HUES64 (cell line): ENCODE data around the gene CAMKMT.
A peak's percentile ranks its signal among the peaks of the same experiment; 100 is the strongest.

Source experiments
- H3K27ac ChIP-seq: 2 replicates; pipeline ENCODE4 v1.7.0; 2013; ENCODE audit warnings: low read depth, low read length, inconsistent platforms
- H3K27me3 ChIP-seq: 2 replicates; pipeline ENCODE4 v1.6.1; 2013; ENCODE audit warnings: mild to moderate bottlenecking, low read length; ENCODE audit not compliant: insufficient read depth
- H3K36me3 ChIP-seq: 2 replicates; pipeline ENCODE4 v1.6.1; 2013; ENCODE audit warnings: mild to moderate bottlenecking, low read length; ENCODE audit not compliant: insufficient read depth
- H3K4me1 ChIP-seq: 2 replicates; pipeline ENCODE4 v1.6.1; 2013; ENCODE audit warnings: mild to moderate bottlenecking, low read length, moderate library complexity; ENCODE audit not compliant: insufficient read depth
- H3K4me3 ChIP-seq: 2 replicates; pipeline ENCODE4 v1.5.1; 2013; ENCODE audit warnings: mild to moderate bottlenecking, low read length, moderate library complexity
- H3K9ac ChIP-seq: 2 replicates; pipeline ENCODE4 v1.6.1; 2013; ENCODE audit warnings: mild to moderate bottlenecking, low read depth, low read length
- H3K9me3 ChIP-seq: 2 replicates; pipeline ENCODE4 v1.6.1; 2013; ENCODE audit warnings: low read depth, low read length; ENCODE audit not compliant: insufficient read depth
- WGBS: fragments of 150-250, 120-280 bp; methylation state at CpG from one replicate; pipeline ENCODE4 v1.1.7; 2013; ENCODE audit warnings: missing lambda C conversion rate; 5-methylcytosine and 5-hydroxymethylcytosine counted together

CAMKMT gene

GRCh38 chr2:44774826-44775492, 413.2 kb downstream of the CAMKMT start:
- no peak overlapping the region for H3K4me3 ChIP-seq
- no peaks in the 10 kb centered on the region for H3K9me3 ChIP-seq
- H3K27me3 ChIP-seq: peaks cover 56% of the 10 kb centered on the region
- H3K4me1 ChIP-seq: peaks cover 85% of the 10 kb centered on the region
- no peaks in the 10 kb centered on the region for H3K36me3 ChIP-seq
- WGBS: 60% methylated on average over 4 of the region's 4 CpGs
- no peak overlapping the region for H3K27ac ChIP-seq
- no peak overlapping the region for H3K9ac ChIP-seq

DNA sequence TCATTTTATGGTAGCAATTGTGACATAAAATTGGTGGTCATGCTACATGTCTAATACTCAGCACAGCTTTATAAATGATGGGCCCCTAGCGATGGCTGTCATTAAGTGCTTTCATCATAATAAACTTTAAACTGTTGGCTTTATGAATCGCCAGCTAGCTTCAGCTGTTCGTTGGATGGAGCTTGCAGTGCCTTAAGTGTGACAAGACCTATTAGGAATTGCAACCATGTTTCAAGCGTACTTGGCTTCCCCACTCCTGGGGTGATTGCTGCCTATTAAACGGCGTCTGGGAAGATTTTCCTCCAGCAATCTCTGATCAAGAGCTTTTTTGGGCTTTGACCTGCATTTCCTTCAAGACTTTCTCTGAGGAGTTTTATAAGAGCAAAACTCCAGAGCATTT, 415.3 kb downstream of the CAMKMT start:
- Histone ChIP-seq H3K4me3 (peak overlapping the region; percentile 45; the same call in 1 of the 2 replicates), H3K9me3 (0 out of 2 replicates have a peak, but pooled peaks cover 5% of the 10 kb centered on the region), H3K4me1 (peaks cover 70% of the 10 kb centered on the region), H3K27me3 (peaks cover 40% of the 10 kb centered on the region), H3K27ac (no peak overlapping the region), H3K9ac (no peak overlapping the region), H3K36me3 (no peaks in the 10 kb centered on the region)
- WGBS: 58% methylated on average over 6 of the region's 6 CpGs

DNA sequence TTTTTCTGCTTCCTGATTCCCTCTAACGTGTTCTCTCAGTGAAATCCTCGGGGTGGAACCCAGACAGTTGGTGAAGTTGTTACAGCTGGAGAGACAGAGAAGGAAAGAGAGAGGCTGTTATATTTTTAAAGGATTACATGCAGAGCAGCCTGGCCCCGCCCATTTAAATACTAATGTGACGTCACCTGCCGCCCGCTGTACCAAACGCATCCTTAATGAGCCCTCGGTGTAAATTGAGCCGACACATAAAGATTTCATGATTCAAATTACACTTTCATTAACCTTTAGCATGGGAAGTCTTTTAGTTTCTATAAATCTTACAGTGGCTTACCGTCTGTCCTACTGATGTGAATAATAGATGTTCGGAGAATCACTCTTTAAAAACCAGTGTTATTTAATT, 415.8 kb downstream of the CAMKMT start:
- H3K9ac ChIP-seq: no peak overlapping the region
- H3K36me3 ChIP-seq: no peaks in the 10 kb centered on the region
- WGBS: 4% methylated on average over 9 of the region's 11 CpGs
- peak overlapping the region; percentile 45 for H3K4me3 ChIP-seq
- H3K27ac ChIP-seq: no peak overlapping the region; the same call in 1 of the 2 replicates
- H3K27me3 ChIP-seq: peaks cover 38% of the 10 kb centered on the region
- 0 out of 2 replicates have a peak, but pooled peaks cover 9% of the 10 kb centered on the region for H3K9me3 ChIP-seq
- peaks cover 66% of the 10 kb centered on the region for H3K4me1 ChIP-seq

DNA sequence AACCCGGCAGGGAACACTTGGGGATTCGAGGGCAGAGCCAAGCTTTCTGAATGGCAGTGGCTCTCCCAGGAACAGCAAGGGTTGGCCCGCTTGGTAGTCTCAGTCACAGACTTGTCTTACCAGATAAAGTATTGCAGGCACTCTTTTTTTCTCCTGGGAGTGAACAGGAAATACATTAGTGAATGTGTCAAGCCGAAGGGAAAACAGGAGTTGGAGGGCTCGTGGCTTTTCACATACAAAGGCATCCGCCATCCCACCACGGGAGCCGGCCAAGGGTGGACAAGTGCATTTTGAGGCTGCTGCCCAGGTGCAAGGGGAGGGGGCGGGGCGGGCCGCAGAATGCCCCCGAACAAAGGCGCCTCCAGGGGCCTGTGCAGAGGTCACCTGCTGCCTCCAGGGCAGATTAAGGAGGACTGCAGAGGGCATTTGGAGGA, 416.5 kb downstream of the CAMKMT start:
- 4% methylated on average over 13 of the region's 13 CpGs for WGBS
- no peaks in the 10 kb centered on the region for H3K36me3 ChIP-seq
- peak overlapping the region; percentile 57; the same call in 1 of the 2 replicates for H3K27ac ChIP-seq
- peak overlapping the region; percentile 31; the same call in 1 of the 2 replicates for H3K9ac ChIP-seq
- 0 out of 2 replicates have a peak, but pooled peaks cover 9% of the 10 kb centered on the region for H3K9me3 ChIP-seq
- peaks cover 31% of the 10 kb centered on the region for H3K27me3 ChIP-seq
- peaks cover 59% of the 10 kb centered on the region for H3K4me1 ChIP-seq
- H3K4me3 ChIP-seq: peak overlapping the region; percentile 45

- no peaks in the 10 kb centered on the region for H3K36me3 ChIP-seq
- peaks cover 53% of the 10 kb centered on the region for H3K4me1 ChIP-seq
- peak overlapping the region; percentile 57 for H3K27ac ChIP-seq
- 0 out of 2 replicates have a peak, but pooled peaks cover 9% of the 10 kb centered on the region for H3K9me3 ChIP-seq
- H3K9ac ChIP-seq: 0 out of 2 replicates have a peak overlapping the region, but pooled peaks have one; percentile 31
- peak overlapping the region; percentile 45 for H3K4me3 ChIP-seq
- H3K27me3 ChIP-seq: peaks cover 27% of the 10 kb centered on the region
- 11% methylated on average over 17 of the region's 20 CpGs for WGBS
Observed at GRCh38 chr2:44778671-44779476, 417.1 kb downstream of the CAMKMT start.

DNA sequence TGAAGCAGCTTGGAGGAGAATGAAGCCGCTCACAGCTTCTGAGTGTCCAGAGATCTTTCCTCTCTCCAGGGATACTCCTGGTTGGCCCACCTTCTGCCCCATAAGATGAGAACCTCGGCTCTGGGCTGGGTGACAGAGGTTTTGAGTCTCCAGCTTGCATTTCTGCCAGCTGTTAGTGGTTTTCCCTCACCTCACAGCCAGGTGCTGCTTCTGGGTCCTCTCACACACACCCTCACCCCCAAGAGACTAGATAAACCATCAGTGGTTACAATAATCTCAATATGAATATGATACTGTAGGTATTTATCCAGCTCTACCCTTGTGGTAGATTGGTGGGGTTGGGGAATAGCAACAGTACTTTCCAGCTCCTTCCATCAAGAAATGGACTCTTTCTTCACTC, 418.0 kb downstream of the CAMKMT start:
- Histone ChIP-seq H3K27me3 (peaks cover 21% of the 10 kb centered on the region), H3K4me3 (no peak overlapping the region)

GRCh38 chr2:44780406-44780805, 418.7 kb downstream of the CAMKMT start:
- 93% methylated on average over 7 of the region's 7 CpGs for WGBS
- H3K36me3 ChIP-seq: no peaks in the 10 kb centered on the region
- no peak overlapping the region for H3K27ac ChIP-seq

More for the DNA sequence above, 418.0 kb downstream of the CAMKMT start:
- Histone ChIP-seq H3K36me3 (no peaks in the 10 kb centered on the region), H3K9me3 (0 out of 2 replicates have a peak, but pooled peaks cover 9% of the 10 kb centered on the region), H3K27ac (no peak overlapping the region), H3K4me1 (peaks cover 43% of the 10 kb centered on the region), H3K9ac (no peak overlapping the region)
- 95% methylated on average over 2 of the region's 2 CpGs for WGBS

DNA sequence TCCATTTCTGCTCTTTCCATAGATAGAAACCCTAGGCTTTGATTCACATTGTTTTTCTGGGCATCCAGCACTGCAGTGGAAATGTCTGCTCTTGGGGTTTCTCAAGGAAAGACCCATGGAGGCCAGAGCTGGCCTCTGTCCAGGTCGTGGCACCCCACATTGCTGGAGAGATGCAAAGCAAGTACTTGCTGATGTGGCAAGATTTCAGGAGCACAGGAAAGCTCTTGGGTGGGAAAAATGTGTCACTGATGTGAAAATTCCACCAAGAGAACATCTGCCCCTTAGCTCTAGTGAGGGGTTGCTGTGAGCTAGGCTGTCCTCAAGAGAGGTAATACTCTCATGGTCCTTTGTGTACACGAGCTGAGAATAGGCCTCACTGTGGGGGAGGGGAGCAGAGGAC, 423.7 kb downstream of the CAMKMT start:
- 0 out of 2 replicates have a peak, but pooled peaks cover 4% of the 10 kb centered on the region for H3K9me3 ChIP-seq
- no peak overlapping the region for H3K4me3 ChIP-seq
- H3K36me3 ChIP-seq: no peaks in the 10 kb centered on the region
- peaks cover 17% of the 10 kb centered on the region for H3K4me1 ChIP-seq
- peaks cover 7% of the 10 kb centered on the region for H3K27me3 ChIP-seq
- H3K9ac ChIP-seq: no peak overlapping the region
- no peak overlapping the region for H3K27ac ChIP-seq
- 82% methylated on average over 2 of the region's 2 CpGs for WGBS

More at GRCh38 chr2:44780406-44780805, 418.7 kb downstream of the CAMKMT start:
- Histone ChIP-seq H3K4me1 (peaks cover 37% of the 10 kb centered on the region), H3K9me3 (0 out of 2 replicates have a peak, but pooled peaks cover 9% of the 10 kb centered on the region), H3K4me3 (no peak overlapping the region), H3K27me3 (peaks cover 21% of the 10 kb centered on the region), H3K9ac (no peak overlapping the region)

- H3K36me3 ChIP-seq: no peaks in the 10 kb centered on the region
- H3K27me3 ChIP-seq: peaks cover 7% of the 10 kb centered on the region
- no peak overlapping the region for H3K4me3 ChIP-seq
- no peak overlapping the region for H3K9ac ChIP-seq
- H3K4me1 ChIP-seq: peaks cover 21% of the 10 kb centered on the region
- H3K9me3 ChIP-seq: 0 out of 2 replicates have a peak, but pooled peaks cover 4% of the 10 kb centered on the region
- WGBS: 94% methylated on average over 7 of the region's 7 CpGs
- H3K27ac ChIP-seq: no peak overlapping the region
Observed at GRCh38 chr2:44786045-44786816, 424.5 kb downstream of the CAMKMT start.

DNA sequence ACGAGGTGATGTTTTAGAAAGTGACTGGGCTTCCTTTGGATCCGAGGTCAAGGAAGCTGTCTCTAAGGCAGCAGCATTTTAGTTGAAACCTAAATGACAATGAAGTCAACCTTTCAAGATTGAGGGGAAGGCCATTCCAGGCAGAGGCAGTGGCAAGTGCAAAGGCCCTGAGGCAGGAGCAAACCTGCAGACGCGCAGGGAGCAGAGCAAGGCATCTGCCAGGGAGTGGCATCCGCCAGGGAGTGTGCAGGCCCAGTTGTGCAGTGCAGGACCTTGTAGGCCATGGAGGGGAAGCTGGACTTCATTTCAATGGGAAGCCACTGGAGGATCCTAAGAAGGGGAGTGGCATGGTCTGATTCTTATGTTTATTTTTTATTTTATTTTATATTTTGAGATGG, 425.1 kb downstream of the CAMKMT start:
- 0 out of 2 replicates have a peak, but pooled peaks cover 7% of the 10 kb centered on the region for H3K9me3 ChIP-seq
- peaks cover 7% of the 10 kb centered on the region for H3K27me3 ChIP-seq
- H3K4me3 ChIP-seq: no peak overlapping the region
- H3K9ac ChIP-seq: no peak overlapping the region
- WGBS: 94% methylated on average over 5 of the region's 5 CpGs
- H3K4me1 ChIP-seq: peaks cover 21% of the 10 kb centered on the region
- no peaks in the 10 kb centered on the region for H3K36me3 ChIP-seq
- H3K27ac ChIP-seq: no peak overlapping the region
